ENCODE measurements around the gene SBNO2.

The SBNO2 gene

GRCh38 chr19:1079566-1080111 lies 94.4 kb downstream of the SBNO2 start:
- TF ChIP-seq CTCF (IDR thresholded peaks at IDR 0.05; ENCODE audit: borderline replicate concordance, control extremely low read depth, extremely low read depth, insufficient read depth, missing control alignments), result no peak
- DNase-seq (ENCODE audit: low spot score), result no peak
- in situ Hi-C loops (cut with MboI; ENCODE audit: low sequenced_read_pairs, unreplicated experiment), result no loop called here

GRCh38 chr19:1076951-1077350 lies 97.1 kb downstream of the SBNO2 start:
- TF ChIP-seq CTCF (IDR thresholded peaks at IDR 0.05; ENCODE audit: borderline replicate concordance, control extremely low read depth, extremely low read depth, insufficient read depth, missing control alignments), result peak; percentile 0
- in situ Hi-C loops (cut with MboI; ENCODE audit: low sequenced_read_pairs, unreplicated experiment), result no loop called here
- peak; percentile 91 for DNase-seq (ENCODE audit: low spot score)

- in situ Hi-C loops (cut with MboI; ENCODE audit: low sequenced_read_pairs, unreplicated experiment), result no loop called here
- TF ChIP-seq CTCF (IDR thresholded peaks at IDR 0.05; ENCODE audit: borderline replicate concordance, control extremely low read depth, extremely low read depth, insufficient read depth, missing control alignments), result no peak
- no peak for DNase-seq (ENCODE audit: low spot score)
Observed at GRCh38 chr19:1076046-1076386, 98.1 kb downstream of the SBNO2 start.

GRCh38 chr19:1074544-1075283 lies 99.4 kb downstream of the SBNO2 start:
- DNase-seq (ENCODE audit: low spot score), result peak; percentile 95
- no peak for TF ChIP-seq CTCF (IDR thresholded peaks at IDR 0.05; ENCODE audit: borderline replicate concordance, control extremely low read depth, extremely low read depth, insufficient read depth, missing control alignments)
- in situ Hi-C loops (cut with MboI; ENCODE audit: low sequenced_read_pairs, unreplicated experiment), result no loop called here

GRCh38 chr19:1073956-1074517 lies 100.0 kb downstream of the SBNO2 start:
- no peak for TF ChIP-seq CTCF (IDR thresholded peaks at IDR 0.05; ENCODE audit: borderline replicate concordance, control extremely low read depth, extremely low read depth, insufficient read depth, missing control alignments)
- DNase-seq (ENCODE audit: low spot score), result no peak
- in situ Hi-C loops (cut with MboI; ENCODE audit: low sequenced_read_pairs, unreplicated experiment), result no loop called here

- in situ Hi-C loops (cut with MboI; ENCODE audit: low sequenced_read_pairs, unreplicated experiment), result no loop called here
- TF ChIP-seq CTCF (IDR thresholded peaks at IDR 0.05; ENCODE audit: borderline replicate concordance, control extremely low read depth, extremely low read depth, insufficient read depth, missing control alignments), result no peak
- no peak for DNase-seq (ENCODE audit: low spot score)
Observed at GRCh38 chr19:1073063-1073955, 100.8 kb downstream of the SBNO2 start.
